Panc1 (cell line): ENCODE data around the gene GRHL1. TPM values are rescaled to one million over a fixed set of nuclear protein-coding genes. Genes with fewer than 3 reads are reported as not detected.
A peak's percentile ranks its signal among the peaks of the same experiment; 100 is the strongest.

Experiments
- ATAC-seq: fragments of 200-7000 bp; cut with Tn5 transposase; 2 replicates; pipeline ENCODE4 v1.9.1; 2020; ENCODE audit warnings: mild to moderate bottlenecking, moderate library complexity
- BruUV-seq: library from RNA; stranded (reverse); fragments of 400-500 nt; replicated peaks from 2 replicates; lab custom pipeline; 2021; lab: Mats Ljungman, UMichigan
- CTCF ChIA-PET: fragments of 300-600 bp; sonication (Branson Sonifier 250); formaldehyde crosslinking; loops from one replicate; lab custom pipeline; 2022; ENCODE audit warnings: antibody characterized with exemption; lab: Charles Lee
- POLR2A ChIA-PET: fragments of 300-600 bp; sonication (Branson Sonifier 250); formaldehyde crosslinking; loops from one replicate; lab custom pipeline; 2022; ENCODE audit warnings: antibody characterized with exemption; lab: Charles Lee
- DNase-seq: peaks from one replicate; pipeline ENCODE4 v3.0.0-alpha.2; 2010; ENCODE audit warnings: low read depth, low spot score
- H3K27ac ChIP-seq: 2 replicates; pipeline ENCODE4 v1.5.1; 2011; ENCODE audit warnings: mild to moderate bottlenecking, low read length, inconsistent platforms
- H3K27me3 ChIP-seq: fragments of 200-500 bp; sonication (Bioruptor generic); 2 replicates; pipeline ENCODE4 v1.6.0; 2014; ENCODE audit warnings: low read length, inconsistent platforms; ENCODE audit not compliant: control insufficient read depth, insufficient read depth
- H3K36me3 ChIP-seq: fragments of 200-500 bp; sonication (Bioruptor generic); 2 replicates; pipeline ENCODE4 v1.5.1; 2014; ENCODE audit warnings: inconsistent platforms, mild to moderate bottlenecking, low read length, moderate library complexity; ENCODE audit not compliant: control insufficient read depth, insufficient read depth
- H3K4me1 ChIP-seq: 2 replicates; pipeline ENCODE4 v1.5.1; 2011; ENCODE audit warnings: inconsistent platforms, mild to moderate bottlenecking, low read length, moderate library complexity; ENCODE audit not compliant: control insufficient read depth, insufficient read depth
- H3K4me3 ChIP-seq, 2 experiments: 2 replicates each; pipeline ENCODE4 v1.5.1; 2011 to 2012; ENCODE audit warnings: low read depth in 2 of 2, low read length in 2 of 2, mild to moderate bottlenecking in 2 of 2, inconsistent platforms in 1 of 2, moderate library complexity in 1 of 2
- H3K9me3 ChIP-seq: fragments of 200-500 bp; sonication (Bioruptor generic); 2 replicates; pipeline ENCODE4 v1.5.1; 2014; ENCODE audit warnings: low read depth, mild to moderate bottlenecking, inconsistent platforms, low read length, moderate library complexity; ENCODE audit not compliant: control insufficient read depth, insufficient read depth
- CTCF ChIP-seq: fragments of 450-650 bp; IDR thresholded peaks from 2 replicates; pipeline ENCODE4 v1.5.1; 2017; ENCODE audit warnings: mild to moderate bottlenecking
- POLR2AphosphoS5 ChIP-seq: IDR thresholded peaks from 2 replicates; pipeline ENCODE4 v1.6.1; 2012; ENCODE audit warnings: mild to moderate bottlenecking, low read depth, low read length, moderate library complexity
- REST ChIP-seq, 2 experiments: IDR thresholded peaks; 2 replicates each; pipeline ENCODE4 v1.6.1; 2011 to 2012; ENCODE audit warnings: low read depth in 2 of 2, control low read depth in 1 of 2, low read length in 1 of 2, mild to moderate bottlenecking in 1 of 2, moderate library complexity in 1 of 2; ENCODE audit not compliant: insufficient read depth in 1 of 2
- SIN3A ChIP-seq: IDR thresholded peaks from 2 replicates; pipeline ENCODE4 v1.6.1; 2012; ENCODE audit warnings: low read depth, mild to moderate bottlenecking, low read length, moderate library complexity, borderline replicate concordance; ENCODE audit not compliant: insufficient read depth
- TCF7L2 ChIP-seq: IDR thresholded peaks from 2 replicates; pipeline ENCODE4 v1.6.1; 2011; ENCODE audit warnings: mild to moderate bottlenecking, low read depth, low read length, inconsistent platforms
- in situ Hi-C: cut with HindIII; loops from 2 replicates; pipeline ENCODE4 v1.10.0; 2016; ENCODE audit warnings: low sequenced_read_pairs, low pct_unique_long_range_greater_than_20kb
- intact Hi-C: fragments of 100-400 bp; cut with micrococcal nuclease; formaldehyde crosslinking; loops from one replicate; pipeline ENCODE4 v1.10.0; 2022; ENCODE audit not compliant: unreplicated experiment
- total RNA-seq: library from RNA; stranded (reverse); gene quantifications from one replicate; pipeline ENCODE4 v1.2.1, GENCODE V29; 2021; ENCODE audit not compliant: unreplicated experiment

GRHL1 gene
- total RNA-seq, 1 experiment from 2014 or later, result 4.7 TPM

- intact Hi-C loops (no loop called here), in situ Hi-C loops (no loop called here)
- ChIA-PET POLR2A (no interaction called here), CTCF (no interaction called here)
- Histone ChIP-seq H3K4me1 (no peaks in the 10 kb centered on the region), H3K27ac (no peak overlapping the region), H3K9me3 (no peaks in the 10 kb centered on the region), H3K36me3 (no peaks in the 10 kb centered on the region), H3K4me3 (no peak overlapping the region), H3K27me3 (no peaks in the 10 kb centered on the region)
- TF ChIP-seq TCF7L2, result no peak
- TF ChIP-seq POLR2AphosphoS5, result no peak
- TF ChIP-seq CTCF, result no peak
- no peak for TF ChIP-seq SIN3A
- TF ChIP-seq REST (IDR thresholded peaks at IDR 0.05; ENCODE audit: insufficient read depth in 1 of 2, low read depth in 2 of 2, low read length in 1 of 2), result no peak
- DNase-seq (no peak), ATAC-seq (no peak)
- BruUV-seq, result no TSS peak
These were observed 57.3 kb downstream of the GRHL1 start for GRCh38 chr2:10008809-10009176.

GRCh38 chr2:10009271-10009810 lies 57.8 kb downstream of the GRHL1 start:
- ChIA-PET POLR2A (no interaction called here), CTCF (no interaction called here)
- BruUV-seq, result no TSS peak
- Histone ChIP-seq H3K4me3 (no peak overlapping the region), H3K36me3 (no peaks in the 10 kb centered on the region), H3K9me3 (no peaks in the 10 kb centered on the region), H3K27ac (no peak overlapping the region), H3K4me1 (no peaks in the 10 kb centered on the region), H3K27me3 (no peaks in the 10 kb centered on the region)
- in situ Hi-C loops (no loop called here), intact Hi-C loops (no loop called here)
- TF ChIP-seq SIN3A (no peak), TCF7L2 (no peak), POLR2AphosphoS5 (no peak), REST (IDR thresholded peaks at IDR 0.05; ENCODE audit: insufficient read depth in 1 of 2, low read depth in 2 of 2, low read length in 1 of 2) (no peak), CTCF (no peak)
- no peak for DNase-seq
- ATAC-seq, result peak; percentile 37; the same call in 1 of the 2 replicates
